ENCODE data around the gene EOGT. TPM values are rescaled to one million over a fixed set of nuclear protein-coding genes. Genes with fewer than 3 reads are reported as not detected.
A peak's percentile ranks its signal among the peaks of the same experiment; 100 is the strongest.

The EOGT gene
- total and polyA plus RNA-seq, 10 of the 15 experiments (the other 5 are each of a cell fraction or from before 2014, with no cell fraction given) = 3.5 to 16.5 (median 8.3) TPM

DNA sequence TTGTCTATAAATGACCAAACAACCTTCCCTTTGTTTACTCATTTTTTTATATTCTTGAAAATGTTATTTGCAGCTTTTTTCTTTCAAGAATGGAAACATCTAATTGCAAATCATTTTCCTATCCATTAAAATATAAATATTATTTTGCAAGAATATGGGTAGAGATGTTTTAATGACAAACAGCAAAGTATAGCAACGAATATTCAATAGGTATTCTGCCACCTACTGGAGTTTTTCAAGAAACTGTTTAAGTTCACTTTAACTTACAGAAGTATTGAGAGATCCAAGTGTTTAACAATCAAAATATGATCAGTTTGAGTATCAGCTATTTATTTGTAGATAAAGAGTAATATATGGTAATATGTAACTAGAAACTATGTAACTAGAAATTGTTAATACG lies 6.9 kb upstream of the EOGT start:
- POLR2A ChIA-PET = no interaction called here

DNA sequence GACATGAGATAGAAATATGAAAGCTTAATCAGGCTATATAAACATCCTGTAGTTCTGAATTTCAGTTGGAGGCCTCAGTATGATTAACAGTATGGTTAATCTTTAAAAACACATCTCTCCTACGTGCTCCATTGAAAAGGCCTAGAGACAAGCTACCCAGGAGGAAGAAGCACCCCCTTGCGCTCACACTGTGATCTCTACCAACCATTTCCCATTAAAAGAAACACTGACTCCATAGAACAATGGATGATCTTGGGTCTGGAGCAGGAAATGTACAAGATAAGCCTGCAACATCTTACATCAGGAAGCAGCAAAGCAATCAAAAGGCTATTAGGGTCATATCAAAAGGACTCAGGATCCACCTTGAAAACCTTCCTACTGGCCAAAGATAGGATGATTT lies 3.4 kb upstream of the EOGT start:
- ChIA-PET SMC1A (ENCODE audit: uncharacterized antibody, unreplicated experiment) (interaction anchor here (0.8 to 2.0 kb wide), 3 partner anchors 9 to 305 kb away, joined by 3 to 6 read pairs (median 5); no protein-coding TSS in a partner anchor), CTCF (no interaction called here), POLR2A (no interaction called here), RAD21 (ENCODE audit: unreplicated experiment) (no interaction called here)
- H3K79me2 ChIP-seq (ENCODE audit: control insufficient read depth, insufficient read depth, low read length) = no peaks in the 10 kb centered on the region
- 0 out of 4 replicates have a peak, but pooled peaks cover 0 to 2% of the 10 kb centered on the region in 2 experiments for H3K36me3 ChIP-seq (ENCODE audit: control insufficient read depth in 2 of 2, insufficient read depth in 2 of 2, low read length in 1 of 2)
- H4K20me1 ChIP-seq (ENCODE audit: control insufficient read depth, insufficient read depth) = no peaks in the 10 kb centered on the region
- intact Hi-C loops (cut with micrococcal nuclease; ENCODE audit: unreplicated experiment) = loop anchor here (10.0 kb wide), 1 partner anchor 288 kb away; no protein-coding TSS in a partner anchor
- H2AFZ ChIP-seq (ENCODE audit: control insufficient read depth, low read depth, low read length) = no peak overlapping the region
- peaks cover 7% of the 10 kb centered on the region; the same call in 1 of the 2 replicates for H3K4me1 ChIP-seq (ENCODE audit: control insufficient read depth, insufficient read depth, low read length)
- no peak overlapping the region for H3K27ac ChIP-seq (ENCODE audit: control insufficient read depth, insufficient read depth)
- H3K27me3 ChIP-seq (replicated peaks in 1 of 2; ENCODE audit: control insufficient read depth in 2 of 2, insufficient read depth in 2 of 2, low read length in 1 of 2) = no peaks in the 10 kb centered on the region
- in situ Hi-C loops (cut with MboI) = no loop called here
- 100% methylated on average over 2 of the region's 2 CpGs for WGBS (ENCODE audit: insufficient coverage, insufficient replicate concordance, low lambda C conversion rate, missing lambda C conversion rate)
- ATAC-seq (no peak), DNase-seq (ENCODE audit: low read depth, low spot score) (no peak), FAIRE-seq (no peak)
- no peak overlapping the region for H3K4me3 ChIP-seq
- H3K9me3 ChIP-seq (replicated peaks; ENCODE audit: control insufficient read depth, insufficient read depth, low read length) = no peaks in the 10 kb centered on the region
- no TSS peak for BruUV-seq (replicated peaks)
- H3K9ac ChIP-seq (ENCODE audit: control insufficient read depth, insufficient read depth, low read length) = no peak overlapping the region
- H3K4me2 ChIP-seq (ENCODE audit: control insufficient read depth, insufficient read depth) = no peak overlapping the region
- TF ChIP-seq FOXK2 (IDR thresholded peaks at IDR 0.05) (no peak), EGR1 (IDR thresholded peaks at IDR 0.05; ENCODE audit: borderline replicate concordance in 1 of 2, low read depth in 2 of 2, low read length in 2 of 2) (no peak)
- TF ChIP-seq, protein P1, sequence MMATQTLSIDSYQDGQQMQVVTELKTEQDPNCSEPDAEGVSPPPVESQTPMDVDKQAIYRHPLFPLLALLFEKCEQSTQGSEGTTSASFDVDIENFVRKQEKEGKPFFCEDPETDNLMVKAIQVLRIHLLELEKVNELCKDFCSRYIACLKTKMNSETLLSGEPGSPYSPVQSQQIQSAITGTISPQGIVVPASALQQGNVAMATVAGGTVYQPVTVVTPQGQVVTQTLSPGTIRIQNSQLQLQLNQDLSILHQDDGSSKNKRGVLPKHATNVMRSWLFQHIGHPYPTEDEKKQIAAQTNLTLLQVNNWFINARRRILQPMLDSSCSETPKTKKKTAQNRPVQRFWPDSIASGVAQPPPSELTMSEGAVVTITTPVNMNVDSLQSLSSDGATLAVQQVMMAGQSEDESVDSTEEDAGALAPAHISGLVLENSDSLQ (IDR thresholded peaks at IDR 0.05) = no peak
- TF ChIP-seq, protein P2, sequence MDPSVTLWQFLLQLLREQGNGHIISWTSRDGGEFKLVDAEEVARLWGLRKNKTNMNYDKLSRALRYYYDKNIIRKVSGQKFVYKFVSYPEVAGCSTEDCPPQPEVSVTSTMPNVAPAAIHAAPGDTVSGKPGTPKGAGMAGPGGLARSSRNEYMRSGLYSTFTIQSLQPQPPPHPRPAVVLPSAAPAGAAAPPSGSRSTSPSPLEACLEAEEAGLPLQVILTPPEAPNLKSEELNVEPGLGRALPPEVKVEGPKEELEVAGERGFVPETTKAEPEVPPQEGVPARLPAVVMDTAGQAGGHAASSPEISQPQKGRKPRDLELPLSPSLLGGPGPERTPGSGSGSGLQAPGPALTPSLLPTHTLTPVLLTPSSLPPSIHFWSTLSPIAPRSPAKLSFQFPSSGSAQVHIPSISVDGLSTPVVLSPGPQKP (IDR thresholded peaks at IDR 0.05; ENCODE audit: low read depth, low read length) = no peak

More for the DNA sequence above, 6.9 kb upstream of the EOGT start:
- peak; percentile 80 for ATAC-seq
- no peak overlapping the region for H3K27ac ChIP-seq (ENCODE audit: control insufficient read depth, insufficient read depth)
- no peaks in the 10 kb centered on the region for H3K27me3 ChIP-seq (replicated peaks in 1 of 2; ENCODE audit: control insufficient read depth in 2 of 2, insufficient read depth in 2 of 2, low read length in 1 of 2)
- peaks cover 3 to 11% of the 10 kb centered on the region in 2 experiments for H3K36me3 ChIP-seq (ENCODE audit: control insufficient read depth in 2 of 2, insufficient read depth in 2 of 2, low read length in 1 of 2)
- ChIA-PET CTCF (interaction anchor here (0.8 to 1.3 kb wide), 5 partner anchors 10 to 66 kb away, joined by 3 to 5 read pairs (median 3); no protein-coding TSS in a partner anchor), RAD21 (ENCODE audit: unreplicated experiment) (no interaction called here), SMC1A (ENCODE audit: uncharacterized antibody, unreplicated experiment) (interaction anchor here (1.3 to 2.4 kb wide), 2 partner anchors 69 to 73 kb away, joined by 4 to 10 read pairs; no protein-coding TSS in a partner anchor)
- no peak overlapping the region for H2AFZ ChIP-seq (ENCODE audit: control insufficient read depth, low read depth, low read length)
- no peak overlapping the region for H3K9ac ChIP-seq (ENCODE audit: control insufficient read depth, insufficient read depth, low read length)
- H3K79me2 ChIP-seq (ENCODE audit: control insufficient read depth, insufficient read depth, low read length) = no peaks in the 10 kb centered on the region
- in situ Hi-C loops (cut with MboI) = no loop called here
- BruUV-seq (replicated peaks) = no TSS peak
- no peak for FAIRE-seq
- no peak overlapping the region for H3K4me3 ChIP-seq
- TF ChIP-seq MTA3 (IDR thresholded peaks at IDR 0.05; ENCODE audit: borderline replicate concordance, low read length) (no peak), POLR2AphosphoS5 (IDR thresholded peaks at IDR 0.05; ENCODE audit: low read length) (no peak)
- TF ChIP-seq, protein P3, sequence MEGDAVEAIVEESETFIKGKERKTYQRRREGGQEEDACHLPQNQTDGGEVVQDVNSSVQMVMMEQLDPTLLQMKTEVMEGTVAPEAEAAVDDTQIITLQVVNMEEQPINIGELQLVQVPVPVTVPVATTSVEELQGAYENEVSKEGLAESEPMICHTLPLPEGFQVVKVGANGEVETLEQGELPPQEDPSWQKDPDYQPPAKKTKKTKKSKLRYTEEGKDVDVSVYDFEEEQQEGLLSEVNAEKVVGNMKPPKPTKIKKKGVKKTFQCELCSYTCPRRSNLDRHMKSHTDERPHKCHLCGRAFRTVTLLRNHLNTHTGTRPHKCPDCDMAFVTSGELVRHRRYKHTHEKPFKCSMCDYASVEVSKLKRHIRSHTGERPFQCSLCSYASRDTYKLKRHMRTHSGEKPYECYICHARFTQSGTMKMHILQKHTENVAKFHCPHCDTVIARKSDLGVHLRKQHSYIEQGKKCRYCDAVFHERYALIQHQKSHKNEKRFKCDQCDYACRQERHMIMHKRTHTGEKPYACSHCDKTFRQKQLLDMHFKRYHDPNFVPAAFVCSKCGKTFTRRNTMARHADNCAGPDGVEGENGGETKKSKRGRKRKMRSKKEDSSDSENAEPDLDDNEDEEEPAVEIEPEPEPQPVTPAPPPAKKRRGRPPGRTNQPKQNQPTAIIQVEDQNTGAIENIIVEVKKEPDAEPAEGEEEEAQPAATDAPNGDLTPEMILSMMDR (IDR thresholded peaks at IDR 0.05 in 2 of 3, conservative IDR thresholded peaks at IDR 0.05 in 1 of 3; ENCODE audit: control insufficient read depth in 2 of 3, extremely low read depth in 1 of 3, insufficient read depth in 1 of 3, low read depth in 3 of 3, low read length in 3 of 3) = peak in 1 of 3 experiments; percentile 19; a peak in 2 of 6 replicates
- WGBS (ENCODE audit: insufficient coverage, insufficient replicate concordance, low lambda C conversion rate, missing lambda C conversion rate) = 29% methylated on average over 2 of the region's 2 CpGs
- intact Hi-C loops (cut with micrococcal nuclease; ENCODE audit: unreplicated experiment) = no loop called here
- no peaks in the 10 kb centered on the region for H4K20me1 ChIP-seq (ENCODE audit: control insufficient read depth, insufficient read depth)
- no peaks in the 10 kb centered on the region for H3K4me1 ChIP-seq (ENCODE audit: control insufficient read depth, insufficient read depth, low read length)
- H3K9me3 ChIP-seq (replicated peaks; ENCODE audit: control insufficient read depth, insufficient read depth, low read length) = no peaks in the 10 kb centered on the region
- DNase-seq (ENCODE audit: low read depth, low spot score) = no peak
- no peak overlapping the region for H3K4me2 ChIP-seq (ENCODE audit: control insufficient read depth, insufficient read depth)

All from GM12878 (cell line).